C4-2B (cell line): ENCODE results near the gene LRP6.

ENCODE experiments used
- CTCF ChIP-seq: fragments of 450-650 bp; conservative IDR thresholded peaks from 2 replicates; pipeline ENCODE4 v1.5.1; 2017; ENCODE audit warnings: mild to moderate bottlenecking
- ZFX ChIP-seq: fragments of 450-650 bp; IDR thresholded peaks from 2 replicates; pipeline ENCODE4 v1.6.1; 2017

DNA sequence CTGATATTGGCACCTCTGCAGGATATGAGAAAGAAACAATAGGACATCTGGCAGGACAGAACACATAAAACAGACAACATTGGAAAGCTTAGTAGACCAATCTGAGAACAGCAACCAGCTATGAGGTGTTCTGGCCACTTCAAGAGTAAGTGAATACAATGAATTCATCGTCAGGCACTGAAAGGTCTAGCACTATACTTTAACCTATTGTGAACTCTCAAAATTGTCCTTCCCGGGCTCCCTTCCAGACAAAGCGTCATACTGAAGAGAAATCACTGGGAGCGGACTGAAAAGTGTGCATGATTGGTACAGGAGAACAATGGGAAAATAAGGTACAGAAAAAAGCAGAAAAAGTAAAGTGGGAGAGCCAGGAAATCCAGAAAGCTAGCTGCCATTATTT is 75.8 kb downstream of the LRP6 start:
- TF ChIP-seq CTCF (no peak), ZFX (no peak)
